Mucosa of rectum (tissue), 2 donors: ENCODE results near the gene ADAMTSL2.

Experiments
- H3K27ac ChIP-seq, 2 donors: one replicate each; pipeline ENCODE4 v1.7.0; 2013; ENCODE audit warnings: inconsistent platforms in 2 of 2, low read depth in 2 of 2, low read length in 2 of 2
- H3K27me3 ChIP-seq, 2 donors: one replicate each; pipeline ENCODE4 v1.7.0; 2013; ENCODE audit warnings: low read length in 2 of 2; ENCODE audit not compliant: control insufficient read depth in 2 of 2, insufficient read depth in 2 of 2
- H3K36me3 ChIP-seq, 2 donors: one replicate each; pipeline ENCODE4 v1.7.0; 2013; ENCODE audit warnings: low read length in 2 of 2; ENCODE audit not compliant: control insufficient read depth in 2 of 2, insufficient read depth in 2 of 2
- H3K4me1 ChIP-seq, 2 donors: one replicate each; pipeline ENCODE4 v1.7.0; 2013; ENCODE audit warnings: low read length in 2 of 2, mild to moderate bottlenecking in 1 of 2; ENCODE audit not compliant: control insufficient read depth in 2 of 2, insufficient read depth in 2 of 2
- H3K4me3 ChIP-seq, 2 donors: one replicate each; pipeline ENCODE4 v1.7.0; 2013; ENCODE audit warnings: low read length in 2 of 2
- H3K9ac ChIP-seq, 2 donors: one replicate each; pipeline ENCODE4 v1.7.0; 2013; ENCODE audit warnings: low read length in 2 of 2, low read depth in 1 of 2, mild to moderate bottlenecking in 1 of 2
- H3K9me3 ChIP-seq, 2 donors: one replicate each; pipeline ENCODE4 v1.7.0; 2013; ENCODE audit warnings: low read length in 2 of 2; ENCODE audit not compliant: control insufficient read depth in 2 of 2
- donor health status: healthy.
- donor health status: Normal muscosa, but diverticular disease.

ADAMTSL2 gene

DNA sequence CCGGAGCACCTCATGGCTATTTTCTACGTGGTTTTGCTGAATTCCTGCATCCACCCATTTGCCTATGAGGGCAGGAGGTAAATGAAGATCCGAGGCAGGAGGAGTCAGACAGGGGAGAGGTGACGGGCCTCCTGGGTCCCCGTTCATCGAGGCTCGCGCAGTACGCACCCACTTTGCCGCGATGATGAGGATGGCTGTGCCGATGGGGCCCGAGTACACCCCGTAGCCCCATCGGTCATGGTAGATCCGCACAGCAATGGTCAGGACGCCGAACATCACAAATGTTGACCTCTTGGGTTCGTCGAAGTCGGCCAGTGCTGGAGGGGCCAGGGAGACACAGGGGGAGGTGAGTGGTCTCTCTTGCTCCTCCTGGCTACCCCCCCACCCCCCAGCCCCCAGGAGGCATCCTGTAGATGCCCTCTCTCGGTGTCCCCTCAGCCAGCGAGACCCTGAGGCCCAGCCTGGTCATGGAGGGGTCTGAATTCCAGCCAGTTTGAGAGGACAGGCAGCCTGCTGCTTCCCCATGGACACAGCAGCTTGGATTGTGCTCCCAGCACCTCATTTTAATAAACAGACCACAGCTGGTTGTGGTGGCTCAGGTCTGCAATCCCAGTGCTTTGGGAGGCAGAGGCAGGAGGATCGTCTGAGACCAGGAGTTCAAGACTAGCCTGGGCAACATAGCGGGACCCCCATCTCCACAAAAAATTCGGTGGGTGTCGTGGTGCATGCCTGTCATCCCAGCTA is 15.6 kb upstream of the ADAMTSL2 start:
- Histone ChIP-seq H3K4me3 (no peak overlapping the region), H3K36me3 (no peaks in the 10 kb centered on the region), H3K27me3 (no peaks in the 10 kb centered on the region), H3K9ac (no peak overlapping the region), H3K4me1 (peaks cover 0 to 7% of the 10 kb centered on the region in 2 donors), H3K27ac (no peak overlapping the region), H3K9me3 (no peaks in the 10 kb centered on the region)

GRCh38 chr9:133519693-133520092 is 14.8 kb upstream of the ADAMTSL2 start:
- Histone ChIP-seq H3K4me3 (no peak overlapping the region), H3K4me1 (peaks cover 0 to 7% of the 10 kb centered on the region in 2 donors), H3K36me3 (no peaks in the 10 kb centered on the region), H3K9ac (no peak overlapping the region), H3K27me3 (no peaks in the 10 kb centered on the region), H3K9me3 (no peaks in the 10 kb centered on the region), H3K27ac (no peak overlapping the region)

DNA sequence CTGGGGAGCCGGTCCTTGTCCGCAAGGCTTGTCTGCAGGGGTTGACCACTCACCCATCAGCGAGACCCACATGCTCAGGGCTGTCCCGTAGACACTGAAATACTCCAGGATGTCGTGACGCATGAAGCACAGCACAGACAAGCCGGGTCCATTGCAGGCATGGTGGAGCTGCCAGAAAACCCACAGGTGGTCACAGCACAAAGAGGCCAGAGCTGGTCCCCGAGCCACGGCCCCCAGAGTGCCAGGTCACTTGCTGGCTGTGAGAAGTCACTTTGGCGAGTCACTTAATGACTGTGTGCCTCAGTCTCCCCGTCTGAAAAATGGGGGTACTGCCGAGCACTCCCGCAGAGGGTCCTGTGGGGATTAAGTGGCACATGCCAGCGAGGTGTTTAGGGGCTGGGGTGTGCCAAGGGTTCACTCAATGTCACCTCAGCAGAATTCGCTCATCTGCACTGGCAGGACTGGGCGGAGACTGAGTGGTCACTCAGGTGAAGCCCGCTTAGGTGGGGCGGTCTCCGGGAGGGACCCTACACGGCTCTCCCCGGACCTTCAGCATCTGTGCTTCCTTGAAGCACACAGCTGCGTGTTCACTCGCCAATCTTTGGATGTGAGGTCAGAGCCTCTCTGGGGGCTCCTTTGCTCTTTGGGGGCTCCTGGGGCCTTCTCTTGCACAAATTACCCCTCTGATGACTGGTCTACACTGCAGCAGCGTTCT is 14.2 kb upstream of the ADAMTSL2 start:
- H3K9me3 ChIP-seq: no peaks in the 10 kb centered on the region
- H3K27ac ChIP-seq: no peak overlapping the region
- H3K4me1 ChIP-seq: peaks cover 0 to 7% of the 10 kb centered on the region in 2 donors
- H3K36me3 ChIP-seq: no peaks in the 10 kb centered on the region
- H3K9ac ChIP-seq: no peak overlapping the region
- no peaks in the 10 kb centered on the region for H3K27me3 ChIP-seq
- no peak overlapping the region for H3K4me3 ChIP-seq

- Histone ChIP-seq H3K9me3 (no peaks in the 10 kb centered on the region), H3K27ac (no peak overlapping the region), H3K27me3 (peaks cover 0 to 5% of the 10 kb centered on the region in 2 donors), H3K4me3 (no peak overlapping the region), H3K9ac (no peak overlapping the region), H3K4me1 (peaks cover 0 to 7% of the 10 kb centered on the region in 2 donors), H3K36me3 (no peaks in the 10 kb centered on the region)
Observed at GRCh38 chr9:133521122-133522072, 13.1 kb upstream of the ADAMTSL2 start.

DNA sequence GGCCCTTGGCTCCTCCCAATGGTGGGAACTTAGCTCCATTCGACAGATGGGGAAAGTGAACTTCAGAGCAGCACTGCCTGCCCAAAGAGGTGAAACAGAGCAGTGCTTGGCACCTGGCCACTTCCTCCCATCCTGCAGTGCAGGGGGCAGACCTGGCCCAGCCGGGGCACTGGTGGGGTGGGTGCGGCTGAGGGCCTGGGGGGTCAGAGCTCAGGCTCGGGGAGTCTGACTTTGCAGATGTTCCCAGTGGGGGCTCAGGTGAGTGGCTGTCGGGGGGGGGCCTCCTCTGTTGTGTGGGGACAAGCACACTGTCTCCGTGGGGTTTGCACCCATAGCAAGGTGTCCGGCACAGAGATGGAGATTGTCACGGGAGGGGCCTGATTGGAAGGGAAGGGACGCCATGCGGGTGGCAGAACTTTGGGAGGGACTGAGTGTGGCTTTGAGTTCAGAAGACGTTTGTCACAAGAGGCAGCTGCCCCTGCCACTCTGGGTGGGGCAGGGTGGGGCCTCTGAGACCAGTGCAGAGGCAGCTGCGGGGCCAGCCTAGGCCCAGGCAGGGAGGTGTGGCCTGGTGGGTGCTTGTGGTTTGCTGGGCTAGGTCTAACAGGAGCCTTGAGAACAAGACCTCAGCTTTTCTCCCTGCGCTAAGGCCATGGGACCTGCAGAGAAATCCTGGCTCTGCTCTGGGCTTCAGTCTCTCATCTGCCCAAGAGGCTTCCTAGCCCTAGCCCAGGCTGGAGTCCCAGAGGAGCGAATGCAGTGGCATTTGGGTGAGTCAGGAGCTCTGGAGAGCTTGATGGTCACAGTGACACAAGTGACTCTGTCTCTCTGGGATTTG is 12.2 kb upstream of the ADAMTSL2 start:
- Histone ChIP-seq H3K36me3 (no peaks in the 10 kb centered on the region), H3K4me1 (peaks cover 4 to 7% of the 10 kb centered on the region in 2 donors), H3K4me3 (no peak overlapping the region), H3K9me3 (no peaks in the 10 kb centered on the region), H3K9ac (no peak overlapping the region), H3K27me3 (peaks cover 0 to 6% of the 10 kb centered on the region in 2 donors), H3K27ac (no peak overlapping the region)

GRCh38 chr9:133523106-133523505 is 11.4 kb upstream of the ADAMTSL2 start:
- peaks cover 7% of the 10 kb centered on the region in 2 donors for H3K4me1 ChIP-seq

DNA sequence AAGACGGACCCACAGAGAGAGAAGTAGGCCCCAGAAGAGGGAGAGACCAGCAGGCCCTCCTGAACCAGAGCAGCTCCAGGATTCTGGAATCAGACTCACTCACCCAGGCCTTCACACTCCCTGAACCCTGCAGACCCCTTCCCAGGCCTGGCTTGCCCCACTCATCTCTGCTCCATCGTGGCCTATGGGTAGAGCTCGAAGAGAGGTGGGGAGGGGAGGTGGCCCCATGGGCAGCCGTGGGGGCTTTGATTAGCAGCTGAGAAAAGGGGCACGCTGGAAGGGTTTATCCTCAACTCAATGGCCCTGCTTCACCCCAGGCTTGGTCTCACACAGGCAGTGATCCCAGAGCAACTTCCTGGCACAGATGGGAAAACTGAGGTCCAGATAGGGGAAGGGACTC is 10.4 kb upstream of the ADAMTSL2 start:
- no peaks in the 10 kb centered on the region for H3K9me3 ChIP-seq
- H3K4me3 ChIP-seq: no peak overlapping the region
- peaks cover 6 to 7% of the 10 kb centered on the region in 2 donors for H3K27me3 ChIP-seq
- no peak overlapping the region for H3K9ac ChIP-seq
- H3K36me3 ChIP-seq: no peaks in the 10 kb centered on the region
- peaks cover 7 to 9% of the 10 kb centered on the region in 2 donors for H3K4me1 ChIP-seq
- no peak overlapping the region for H3K27ac ChIP-seq

More at GRCh38 chr9:133523106-133523505, 11.4 kb upstream of the ADAMTSL2 start:
- Histone ChIP-seq H3K36me3 (no peaks in the 10 kb centered on the region), H3K4me3 (no peak overlapping the region), H3K27me3 (peaks cover 2 to 6% of the 10 kb centered on the region in 2 donors), H3K9me3 (no peaks in the 10 kb centered on the region), H3K9ac (no peak overlapping the region), H3K27ac (no peak overlapping the region)

- H3K27me3 ChIP-seq: peaks cover 7 to 9% of the 10 kb centered on the region in 2 donors
- H3K36me3 ChIP-seq: no peaks in the 10 kb centered on the region
- peaks cover 7 to 9% of the 10 kb centered on the region in 2 donors for H3K4me1 ChIP-seq
- no peaks in the 10 kb centered on the region for H3K9me3 ChIP-seq
- no peak within 1 kb of the TSS for H3K27ac ChIP-seq
- H3K4me3 ChIP-seq: no peak within 1 kb of the TSS
- no peak within 1 kb of the TSS for H3K9ac ChIP-seq
Observed at GRCh38 chr9:133524679-133525228, 9.8 kb upstream of the ADAMTSL2 start, which contains the start of gene MYMK. Gene MYMK (minus strand): TSS chr9:133524959. CDS start chr9:133524844, 115 bp downstream.

GRCh38 chr9:133525677-133526076 is 8.8 kb upstream of the ADAMTSL2 start:
- Histone ChIP-seq H3K4me1 (peaks cover 7 to 9% of the 10 kb centered on the region in 2 donors), H3K27me3 (peaks cover 7 to 9% of the 10 kb centered on the region in 2 donors), H3K9me3 (no peaks in the 10 kb centered on the region), H3K9ac (no peak overlapping the region), H3K4me3 (no peak overlapping the region), H3K27ac (no peak overlapping the region), H3K36me3 (no peaks in the 10 kb centered on the region)
